T-cell (primary cell): ENCODE results near the gene WFDC2. TPM values are rescaled to one million over a fixed set of nuclear protein-coding genes. Genes with fewer than 3 reads are reported as not detected.

Experiments used
- ATAC-seq, 4 experiments: fragments of 200-7000 bp in 3 of 4; fragments of 150-1000 bp in 1 of 4; cut with Tn5 transposase; replicated peaks in 1 of 4; 1 replicate in 3 of 4; 2 replicates in 1 of 4; pipeline ENCODE4 v1.10.0; 2021; ENCODE audit warnings: moderate library complexity in 3 of 4, mild to moderate bottlenecking in 2 of 4, moderate number of reproducible peaks in 1 of 4
- CTCF ChIA-PET, 2 donors: fragments of 300-600 bp; sonication (Branson Sonifier 250); formaldehyde crosslinking; loops; one replicate each; lab custom pipeline; 2022; ENCODE audit warnings: antibody characterized with exemption in 2 of 2; lab: Charles Lee
- POLR2A ChIA-PET, 2 donors: fragments of 300-600 bp; sonication (Branson Sonifier 250); formaldehyde crosslinking; loops; one replicate each; lab custom pipeline; 2022; ENCODE audit warnings: antibody characterized with exemption in 2 of 2; lab: Charles Lee
- DNase-seq, 35 experiments: peaks; one replicate each; pipeline versions ENCODE4 v3.0.0 to v3.0.0-alpha.2; 2013 to 2023
- H3K27ac ChIP-seq: one replicate; pipeline ENCODE4 v1.5.1; 2013; ENCODE audit warnings: low read length
- H3K27me3 ChIP-seq, 2 experiments: replicated peaks in 1 of 2; 1 replicate in 1 of 2; 2 replicates in 1 of 2; pipeline versions ENCODE4 v1.6.1 to v1.7.0; 2013; ENCODE audit warnings: low read length in 1 of 2, mixed read lengths in 1 of 2; ENCODE audit not compliant: control insufficient read depth in 2 of 2, insufficient read depth in 2 of 2; ENCODE audit errors: extremely low read depth in 1 of 2
- H3K36me3 ChIP-seq, 2 donors: 1 replicate in 1 of 2; 2 replicates in 1 of 2; pipeline versions ENCODE4 v1.6.1 to v1.7.0; 2013; ENCODE audit warnings: low read length in 1 of 2; ENCODE audit not compliant: control insufficient read depth in 2 of 2, insufficient read depth in 1 of 2; ENCODE audit errors: extremely low read depth in 1 of 2
- H3K4me1 ChIP-seq, 2 experiments: 1 replicate in 1 of 2; 2 replicates in 1 of 2; pipeline versions ENCODE4 v1.6.1 to v1.7.0; 2013; ENCODE audit warnings: low read length in 2 of 2, mixed read lengths in 1 of 2; ENCODE audit not compliant: insufficient read depth in 2 of 2, control insufficient read depth in 1 of 2; ENCODE audit errors: extremely low read depth in 1 of 2
- H3K4me3 ChIP-seq, 2 donors: 1 replicate in 1 of 2; 2 replicates in 1 of 2; pipeline versions ENCODE4 v1.5.1 to v1.7.0; 2013; ENCODE audit warnings: mild to moderate bottlenecking in 2 of 2, low read length in 1 of 2, moderate library complexity in 1 of 2; ENCODE audit not compliant: control insufficient read depth in 1 of 2; ENCODE audit errors: extremely low read depth in 1 of 2
- H3K9me3 ChIP-seq: 2 replicates; pipeline ENCODE4 v1.7.0; 2013
- H3K27ac Mint-ChIP-seq, 2 donors: one replicate each; pipeline ENCODE4 v1.8.0; 2020 to 2021; ENCODE audit warnings: mild to moderate bottlenecking in 2 of 2, mixed read lengths in 2 of 2
- H3K27me3 Mint-ChIP-seq, 2 donors: one replicate each; pipeline ENCODE4 v1.8.0; 2021 to 2022; ENCODE audit warnings: mixed read lengths in 2 of 2
- H3K36me3 Mint-ChIP-seq: one replicate; pipeline ENCODE4 v1.8.0; 2021; ENCODE audit warnings: mixed read lengths
- H3K4me1 Mint-ChIP-seq, 3 donors: one replicate each; pipeline ENCODE4 v1.8.0; 2020 to 2022; ENCODE audit warnings: mixed read lengths in 3 of 3, mild to moderate bottlenecking in 1 of 3
- H3K4me3 Mint-ChIP-seq, 3 donors: one replicate each; pipeline ENCODE4 v1.8.0; 2020 to 2022; ENCODE audit warnings: mild to moderate bottlenecking in 3 of 3, mixed read lengths in 3 of 3, moderate library complexity in 3 of 3
- H3K9me3 Mint-ChIP-seq, 3 donors: one replicate each; pipeline ENCODE4 v1.8.0; 2020 to 2022; ENCODE audit warnings: mixed read lengths in 3 of 3
- WGBS: methylation state at CpG from one replicate; pipeline ENCODE4 v1.1.5; 2013; ENCODE audit warnings: missing lambda C conversion rate; ENCODE audit not compliant: insufficient coverage; 5-methylcytosine and 5-hydroxymethylcytosine counted together
- total RNA-seq, 35 experiments: library from RNA in 6 of 35; stranded (reverse) in 6 of 35; fragments of 120-200 nt in 1 of 35; gene quantifications; one replicate each; pipeline versions ENCODE4 v1.2.1 to v1.2.4 and lab custom pipeline; 2013 to 2026

WFDC2 gene
- total RNA-seq, 5 donors from 2014 or later (not counting 1 experiment from before 2014, with no cell fraction given), result 0.56 to 1.7 TPM; not detected in 3

DNA sequence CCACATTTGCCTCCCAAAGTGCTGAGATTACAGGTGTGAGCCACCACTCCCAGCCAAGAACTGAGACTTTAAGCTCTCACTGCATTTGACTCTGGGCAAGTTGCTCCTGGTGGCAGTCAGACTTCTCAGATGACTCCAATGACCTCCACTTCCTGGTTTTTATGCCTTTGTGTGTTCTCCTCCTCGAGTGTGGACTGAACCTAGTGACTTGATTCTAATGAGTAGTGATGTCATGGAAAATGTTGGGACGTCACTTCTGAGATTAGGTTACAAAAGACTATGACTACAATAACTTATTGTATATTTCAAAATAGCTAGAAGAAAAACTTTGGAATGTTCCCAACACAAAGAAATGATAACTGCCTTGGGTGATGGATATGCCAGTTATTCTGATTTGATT is 33.9 kb downstream of the WFDC2 start:
- no peak overlapping the region for H3K4me3 ChIP-seq
- Mint-ChIP-seq H3K4me3 (no peak overlapping the region), H3K27me3 (peaks cover 43 to 56% of the 10 kb centered on the region in 2 donors), H3K4me1 (peaks cover 0 to 2% (median 0%) of the 10 kb centered on the region in 3 donors), H3K9me3 (no peaks in the 10 kb centered on the region), H3K27ac (no peak overlapping the region), H3K36me3 (no peaks in the 10 kb centered on the region)
- no CpG with 5 or more reads among the region's 2 CpGs for WGBS
- H3K36me3 ChIP-seq, result no peaks in the 10 kb centered on the region
- no peaks in the 10 kb centered on the region for H3K4me1 ChIP-seq
- ATAC-seq (no peak), DNase-seq (no peak)
- no peak overlapping the region for H3K27ac ChIP-seq
- ChIA-PET CTCF (interaction anchor here in 1 of 2 donors (0.6 kb wide), 1 partner anchor 247 kb away, joined by 3 read pairs; no protein-coding TSS in a partner anchor), POLR2A (interaction anchor here (0.6 kb wide), 2 partner anchors 187 to 1549 kb away, joined by 3 read pairs; no protein-coding TSS in a partner anchor)
- no peaks in the 10 kb centered on the region for H3K9me3 ChIP-seq
- H3K27me3 ChIP-seq, result peaks cover 0 to 20% of the 10 kb centered on the region in 2 experiments

DNA sequence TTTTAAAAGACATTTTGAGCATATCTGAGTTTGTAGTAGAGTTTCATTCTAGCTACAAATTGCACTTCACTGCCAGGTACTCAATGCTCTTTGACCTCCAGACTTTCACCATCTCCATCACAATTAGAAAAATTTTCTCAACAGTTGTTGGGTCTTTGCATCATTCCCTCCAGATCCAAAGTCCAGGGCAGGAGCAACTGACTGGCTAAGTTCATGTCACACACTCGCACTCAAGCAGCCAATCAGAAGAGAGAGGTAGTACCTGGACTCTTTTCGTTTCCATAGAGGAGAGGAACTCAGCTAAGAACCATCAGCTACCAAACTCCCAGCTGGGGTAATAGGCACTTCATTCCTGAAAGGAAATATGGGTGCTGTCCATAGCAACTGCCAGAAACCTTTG is 36.8 kb downstream of the WFDC2 start:
- WGBS, result no CpG with 5 or more reads among the region's 2 CpGs
- Mint-ChIP-seq H3K27ac (no peak overlapping the region), H3K27me3 (peaks cover 30 to 52% of the 10 kb centered on the region in 2 donors), H3K9me3 (no peaks in the 10 kb centered on the region), H3K36me3 (no peaks in the 10 kb centered on the region), H3K4me1 (peaks cover 0 to 2% (median 0%) of the 10 kb centered on the region in 3 donors), H3K4me3 (no peak overlapping the region)
- Histone ChIP-seq H3K4me3 (no peak overlapping the region), H3K27ac (no peak overlapping the region), H3K36me3 (no peaks in the 10 kb centered on the region), H3K4me1 (no peaks in the 10 kb centered on the region), H3K27me3 (peaks cover 0 to 7% of the 10 kb centered on the region in 2 experiments), H3K9me3 (no peaks in the 10 kb centered on the region)
- ChIA-PET CTCF (no interaction called here), POLR2A (no interaction called here)
- no peak for DNase-seq
- ATAC-seq, result no peak

DNA sequence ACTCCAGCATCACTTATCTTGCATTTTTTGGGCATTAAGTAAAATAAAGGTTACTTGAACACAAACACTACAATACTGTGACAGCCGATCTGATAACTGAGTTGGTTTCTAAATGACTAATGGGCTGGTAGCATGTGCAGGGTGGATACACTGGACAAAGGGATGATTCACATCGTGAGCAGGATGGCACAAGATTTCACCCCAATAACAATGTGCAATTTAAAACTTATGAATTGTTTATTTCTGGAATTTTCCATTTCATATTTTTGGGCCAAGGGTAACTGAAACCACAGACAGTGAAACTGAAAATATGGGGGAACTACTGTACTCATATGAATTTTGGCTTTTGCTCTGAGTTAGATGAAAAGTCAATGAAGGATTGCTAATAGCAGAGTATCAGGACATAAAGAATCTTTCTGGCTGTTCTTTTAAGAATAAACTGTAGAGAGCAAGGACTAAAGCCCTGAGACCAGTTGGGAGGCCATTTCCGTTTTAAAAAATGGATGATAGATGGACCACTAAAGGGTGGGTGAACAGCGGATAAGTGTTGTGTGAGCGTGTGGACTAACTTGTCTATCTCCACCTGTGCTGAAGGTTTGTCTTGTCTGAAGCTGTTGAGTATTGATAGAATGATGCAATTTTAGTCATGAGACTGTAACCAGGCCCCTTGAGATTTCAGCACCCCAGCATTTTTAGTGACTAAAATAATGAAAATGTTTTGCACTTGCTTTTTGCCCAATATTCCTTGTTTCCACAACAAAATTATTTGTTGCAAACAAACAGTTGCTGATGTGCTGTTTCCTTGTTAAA is 37.7 kb downstream of the WFDC2 start:
- DNase-seq, result no peak
- Histone ChIP-seq H3K36me3 (no peaks in the 10 kb centered on the region), H3K27ac (no peak overlapping the region), H3K27me3 (peaks cover 0 to 7% of the 10 kb centered on the region in 2 experiments), H3K4me3 (no peak overlapping the region), H3K9me3 (no peaks in the 10 kb centered on the region), H3K4me1 (no peaks in the 10 kb centered on the region)
- H3K4me1 Mint-ChIP-seq, result peaks cover 0 to 2% (median 0%) of the 10 kb centered on the region in 3 donors
- H3K9me3 Mint-ChIP-seq, result no peaks in the 10 kb centered on the region
- ATAC-seq, result no peak
- H3K4me3 Mint-ChIP-seq, result no peak overlapping the region
- WGBS, result 100% methylated on average over 3 of the region's 5 CpGs
- peaks cover 25 to 48% of the 10 kb centered on the region in 2 donors for H3K27me3 Mint-ChIP-seq
- H3K27ac Mint-ChIP-seq, result no peak overlapping the region
- ChIA-PET POLR2A (no interaction called here), CTCF (no interaction called here)
- no peaks in the 10 kb centered on the region for H3K36me3 Mint-ChIP-seq

DNA sequence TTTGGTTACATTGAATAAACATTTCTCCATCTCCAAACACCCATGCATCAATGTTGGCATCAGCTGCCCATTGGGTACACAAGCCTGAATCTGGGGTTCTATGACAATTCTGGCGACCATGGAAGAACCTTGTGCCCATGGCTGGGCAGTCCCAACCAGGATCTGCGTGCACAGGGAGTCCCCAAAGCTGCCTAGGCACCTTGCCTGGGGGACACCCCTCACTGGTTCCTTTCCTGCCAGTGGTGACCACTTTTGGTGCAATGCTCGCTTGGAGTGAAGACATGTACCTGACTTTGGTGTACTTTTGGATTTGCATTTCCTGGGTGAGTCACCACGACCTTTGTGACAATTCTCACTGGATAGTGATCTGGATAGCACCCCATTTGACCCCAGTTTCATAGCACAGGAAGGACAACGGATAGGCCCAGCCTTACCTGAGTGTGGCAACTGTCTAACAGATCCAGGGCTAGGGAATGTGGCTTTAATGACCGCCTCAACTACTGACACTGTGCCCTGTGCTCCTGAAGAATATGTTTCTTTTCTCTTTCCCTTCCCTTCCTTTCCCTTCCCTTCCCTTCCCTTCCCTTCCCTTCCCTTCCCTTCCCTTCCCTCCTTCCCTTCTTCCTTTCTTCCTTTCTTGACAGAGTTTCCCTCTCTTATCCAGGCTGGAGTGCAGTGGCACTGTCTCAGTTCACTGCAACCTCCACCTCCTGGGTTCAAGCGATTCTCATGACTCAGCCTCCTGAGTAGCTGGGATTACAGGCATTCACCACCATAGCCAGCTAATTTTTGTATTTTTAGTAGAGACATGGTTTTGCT is 38.7 kb downstream of the WFDC2 start:
- no peak overlapping the region for H3K27ac Mint-ChIP-seq
- Histone ChIP-seq H3K9me3 (no peaks in the 10 kb centered on the region), H3K4me1 (no peaks in the 10 kb centered on the region), H3K27ac (no peak overlapping the region), H3K27me3 (peaks cover 0 to 7% of the 10 kb centered on the region in 2 experiments), H3K4me3 (no peak overlapping the region), H3K36me3 (no peaks in the 10 kb centered on the region)
- H3K4me1 Mint-ChIP-seq, result peaks cover 0 to 2% (median 0%) of the 10 kb centered on the region in 3 donors
- H3K27me3 Mint-ChIP-seq, result peaks cover 28 to 47% of the 10 kb centered on the region in 2 donors
- no peak overlapping the region for H3K4me3 Mint-ChIP-seq
- ChIA-PET CTCF (no interaction called here), POLR2A (no interaction called here)
- 55% methylated on average over 6 of the region's 7 CpGs for WGBS
- DNase-seq (no peak), ATAC-seq (no peak)
- H3K9me3 Mint-ChIP-seq, result no peaks in the 10 kb centered on the region
- H3K36me3 Mint-ChIP-seq, result no peaks in the 10 kb centered on the region

DNA sequence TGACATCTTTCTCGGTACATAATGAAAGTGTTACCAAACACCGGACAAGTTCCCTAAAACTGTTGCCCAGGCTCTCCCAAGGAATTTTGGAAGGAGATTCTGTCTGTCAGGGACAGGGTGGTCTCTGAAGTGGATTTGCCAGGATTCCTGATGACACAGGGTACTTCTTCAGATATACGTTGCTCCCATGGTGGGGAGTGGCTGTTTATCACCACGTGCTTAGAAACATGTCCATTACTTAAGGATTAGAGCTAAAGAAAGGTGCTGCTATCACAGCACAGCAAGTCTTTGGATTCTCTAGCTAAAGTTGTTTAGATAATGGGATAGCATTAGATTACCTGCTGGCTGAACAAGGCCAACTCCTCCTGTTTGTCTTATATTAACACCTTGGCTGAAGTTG is 39.5 kb downstream of the WFDC2 start:
- peaks cover 27 to 44% of the 10 kb centered on the region in 2 donors for H3K27me3 Mint-ChIP-seq

DNA sequence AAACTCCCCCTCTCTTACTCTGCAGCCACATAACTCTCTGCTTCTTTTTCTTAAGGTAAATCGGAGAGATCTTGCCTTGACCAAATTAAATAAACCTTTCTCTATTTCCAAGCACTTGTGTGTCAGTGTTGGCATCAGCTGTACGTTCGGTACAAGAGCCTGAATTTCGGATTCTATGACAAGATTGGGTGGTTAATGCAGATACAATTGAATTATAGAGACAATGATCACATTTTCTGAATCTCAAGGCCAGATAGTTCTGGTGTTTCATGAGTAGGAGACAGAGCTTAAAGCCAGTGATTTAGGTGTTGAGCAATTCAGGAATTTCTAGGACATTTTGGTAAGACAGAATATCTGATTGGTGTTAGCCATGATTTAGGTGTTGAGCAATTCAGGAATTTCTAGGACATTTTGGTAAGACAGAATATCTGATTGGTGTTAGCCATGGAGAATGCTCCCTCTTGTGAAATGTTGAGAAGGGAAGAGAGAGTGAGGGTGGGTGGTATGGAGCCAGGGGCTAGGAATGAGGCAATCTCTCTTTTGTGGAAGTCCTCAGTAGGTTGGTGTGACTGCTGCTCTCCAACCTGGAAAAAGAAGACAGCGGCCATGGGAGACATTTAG is 40.8 kb downstream of the WFDC2 start:
- H3K9me3 Mint-ChIP-seq, result no peaks in the 10 kb centered on the region
- no peak overlapping the region for H3K4me3 Mint-ChIP-seq
- H3K36me3 Mint-ChIP-seq, result no peaks in the 10 kb centered on the region
- ChIA-PET CTCF (no interaction called here), POLR2A (no interaction called here)
- H3K4me1 ChIP-seq, result no peaks in the 10 kb centered on the region
- H3K4me1 Mint-ChIP-seq, result peaks cover 0 to 2% (median 0%) of the 10 kb centered on the region in 3 donors
- WGBS, result 70% methylated on average over 2 of the region's 5 CpGs
- H3K4me3 ChIP-seq, result no peak overlapping the region
- ATAC-seq (no peak), DNase-seq (no peak)
- H3K27ac Mint-ChIP-seq, result no peak overlapping the region
- H3K27ac ChIP-seq, result no peak overlapping the region
- no peaks in the 10 kb centered on the region for H3K36me3 ChIP-seq
- H3K27me3 ChIP-seq, result peaks cover 0 to 5% of the 10 kb centered on the region in 2 experiments
- peaks cover 20 to 49% of the 10 kb centered on the region in 2 donors for H3K27me3 Mint-ChIP-seq
- no peaks in the 10 kb centered on the region for H3K9me3 ChIP-seq

More for the DNA sequence above, 39.5 kb downstream of the WFDC2 start:
- no peak overlapping the region for H3K27ac Mint-ChIP-seq
- H3K27ac ChIP-seq, result no peak overlapping the region
- DNase-seq (no peak), ATAC-seq (no peak)
- ChIA-PET POLR2A (no interaction called here), CTCF (no interaction called here)
- H3K36me3 ChIP-seq, result no peaks in the 10 kb centered on the region
- H3K27me3 ChIP-seq, result peaks cover 0 to 6% of the 10 kb centered on the region in 2 experiments
- H3K9me3 Mint-ChIP-seq, result no peaks in the 10 kb centered on the region
- H3K4me1 Mint-ChIP-seq, result peaks cover 0 to 2% (median 0%) of the 10 kb centered on the region in 3 donors
- no peaks in the 10 kb centered on the region for H3K4me1 ChIP-seq
- H3K4me3 Mint-ChIP-seq, result no peak overlapping the region
- WGBS, result 100% methylated on average over 3 of the region's 4 CpGs
- no peaks in the 10 kb centered on the region for H3K36me3 Mint-ChIP-seq
- H3K4me3 ChIP-seq, result no peak overlapping the region
- H3K9me3 ChIP-seq, result no peaks in the 10 kb centered on the region
